ENCODE results near the gene TENM3.
A peak's percentile ranks its signal among the peaks of the same experiment; 100 is the strongest.
"Not testable (repeated sequence)": the region's sequence is repeated elsewhere in the genome, so short reads cannot be mapped to it uniquely, and the experiment has no call there.

The TENM3 gene

GRCh38 chr4:182242260-182242659 is 942 bp upstream of the TENM3 start:
- not testable (repeated sequence) for H3K4me3 ChIP-seq (ENCODE audit: low read depth in 1 of 2, low read length in 2 of 2); H3K27me3 ChIP-seq (ENCODE audit: control insufficient read depth in 1 of 2, insufficient read depth in 2 of 2, low read length in 2 of 2); H3K36me3 ChIP-seq (ENCODE audit: insufficient read depth, low read length); H3K9me3 ChIP-seq (ENCODE audit: low read length); H3K27ac ChIP-seq (ENCODE audit: low read depth, low read length); H3K9ac ChIP-seq (ENCODE audit: low read length); H3K4me1 ChIP-seq (ENCODE audit: insufficient read depth, low read length)

GRCh38 chr4:182242787-182243186 is 415 bp upstream of the TENM3 start:
- Histone ChIP-seq H3K27ac (ENCODE audit: low read depth, low read length) (no peak overlapping the region), H3K4me1 (ENCODE audit: insufficient read depth, low read length) (no peaks in the 10 kb centered on the region), H3K9ac (ENCODE audit: low read length) (no peak overlapping the region), H3K9me3 (ENCODE audit: low read length) (no peaks in the 10 kb centered on the region), H3K36me3 (ENCODE audit: insufficient read depth, low read length) (no peaks in the 10 kb centered on the region), H3K4me3 (ENCODE audit: low read depth in 1 of 2, low read length in 2 of 2) (no peak overlapping the region), H3K27me3 (ENCODE audit: control insufficient read depth in 1 of 2, insufficient read depth in 2 of 2, low read length in 2 of 2) (no peaks in the 10 kb centered on the region)

GRCh38 chr4:182245041-182245440 is 1.8 kb downstream of the TENM3 start:
- no peaks in the 10 kb centered on the region for H3K4me1 ChIP-seq (ENCODE audit: insufficient read depth, low read length)
- no peak overlapping the region for H3K4me3 ChIP-seq (ENCODE audit: low read depth in 1 of 2, low read length in 2 of 2)
- no peak overlapping the region for H3K9ac ChIP-seq (ENCODE audit: low read length)
- no peaks in the 10 kb centered on the region for H3K36me3 ChIP-seq (ENCODE audit: insufficient read depth, low read length)
- no peaks in the 10 kb centered on the region for H3K27me3 ChIP-seq (ENCODE audit: control insufficient read depth in 1 of 2, insufficient read depth in 2 of 2, low read length in 2 of 2)
- H3K9me3 ChIP-seq (ENCODE audit: low read length) = no peaks in the 10 kb centered on the region
- H3K27ac ChIP-seq (ENCODE audit: low read depth, low read length) = no peak overlapping the region

GRCh38 chr4:182245541-182246215 is 2.5 kb downstream of the TENM3 start:
- no peak overlapping the region for H3K27ac ChIP-seq (ENCODE audit: low read depth, low read length)
- no peak overlapping the region for H3K9ac ChIP-seq (ENCODE audit: low read length)
- H3K27me3 ChIP-seq (ENCODE audit: control insufficient read depth in 1 of 2, insufficient read depth in 2 of 2, low read length in 2 of 2) = no peaks in the 10 kb centered on the region
- no peaks in the 10 kb centered on the region for H3K36me3 ChIP-seq (ENCODE audit: insufficient read depth, low read length)
- peak overlapping the region in 1 of 2 donors; percentile 27 for H3K4me3 ChIP-seq (ENCODE audit: low read depth in 1 of 2, low read length in 2 of 2)
- no peaks in the 10 kb centered on the region for H3K9me3 ChIP-seq (ENCODE audit: low read length)
- H3K4me1 ChIP-seq (ENCODE audit: insufficient read depth, low read length) = no peaks in the 10 kb centered on the region

- H3K9me3 ChIP-seq (ENCODE audit: low read length) = no peaks in the 10 kb centered on the region
- H3K27ac ChIP-seq (ENCODE audit: low read depth, low read length) = no peak overlapping the region
- no peak overlapping the region for H3K9ac ChIP-seq (ENCODE audit: low read length)
- H3K4me3 ChIP-seq (ENCODE audit: low read depth in 1 of 2, low read length in 2 of 2) = peak overlapping the region in 1 of 2 donors; percentile 27
- no peaks in the 10 kb centered on the region for H3K27me3 ChIP-seq (ENCODE audit: control insufficient read depth in 1 of 2, insufficient read depth in 2 of 2, low read length in 2 of 2)
- H3K36me3 ChIP-seq (ENCODE audit: insufficient read depth, low read length) = no peaks in the 10 kb centered on the region
- H3K4me1 ChIP-seq (ENCODE audit: insufficient read depth, low read length) = no peaks in the 10 kb centered on the region
These were observed 3.4 kb downstream of the TENM3 start for GRCh38 chr4:182246401-182247205.

GRCh38 chr4:182248295-182248694 is 5.1 kb downstream of the TENM3 start:
- H3K27me3 ChIP-seq (ENCODE audit: control insufficient read depth in 1 of 2, insufficient read depth in 2 of 2, low read length in 2 of 2) = no peaks in the 10 kb centered on the region
- no peaks in the 10 kb centered on the region for H3K36me3 ChIP-seq (ENCODE audit: insufficient read depth, low read length)
- H3K27ac ChIP-seq (ENCODE audit: low read depth, low read length) = no peak overlapping the region
- H3K4me1 ChIP-seq (ENCODE audit: insufficient read depth, low read length) = no peaks in the 10 kb centered on the region
- no peak overlapping the region for H3K4me3 ChIP-seq (ENCODE audit: low read depth in 1 of 2, low read length in 2 of 2)
- no peaks in the 10 kb centered on the region for H3K9me3 ChIP-seq (ENCODE audit: low read length)
- H3K9ac ChIP-seq (ENCODE audit: low read length) = no peak overlapping the region

- Histone ChIP-seq H3K27me3 (ENCODE audit: control insufficient read depth in 1 of 2, insufficient read depth in 2 of 2, low read length in 2 of 2) (no peaks in the 10 kb centered on the region), H3K36me3 (ENCODE audit: insufficient read depth, low read length) (no peaks in the 10 kb centered on the region), H3K4me1 (ENCODE audit: insufficient read depth, low read length) (no peaks in the 10 kb centered on the region), H3K27ac (ENCODE audit: low read depth, low read length) (no peak overlapping the region), H3K4me3 (ENCODE audit: low read depth in 1 of 2, low read length in 2 of 2) (no peak overlapping the region), H3K9ac (ENCODE audit: low read length) (no peak overlapping the region), H3K9me3 (ENCODE audit: low read length) (no peaks in the 10 kb centered on the region)
These were observed 7.2 kb downstream of the TENM3 start for GRCh38 chr4:182250446-182250845.

- H3K27ac ChIP-seq (ENCODE audit: low read depth, low read length) = no peak overlapping the region
- H3K9ac ChIP-seq (ENCODE audit: low read length) = no peak overlapping the region
- no peak overlapping the region for H3K4me3 ChIP-seq (ENCODE audit: low read depth in 1 of 2, low read length in 2 of 2)
- no peaks in the 10 kb centered on the region for H3K4me1 ChIP-seq (ENCODE audit: insufficient read depth, low read length)
- no peaks in the 10 kb centered on the region for H3K36me3 ChIP-seq (ENCODE audit: insufficient read depth, low read length)
- H3K9me3 ChIP-seq (ENCODE audit: low read length) = no peaks in the 10 kb centered on the region
- H3K27me3 ChIP-seq (ENCODE audit: control insufficient read depth in 1 of 2, insufficient read depth in 2 of 2, low read length in 2 of 2) = no peaks in the 10 kb centered on the region
These were observed 7.9 kb downstream of the TENM3 start for GRCh38 chr4:182251116-182251515.

GRCh38 chr4:182252220-182252619 is 9.0 kb downstream of the TENM3 start:
- Histone ChIP-seq H3K36me3 (ENCODE audit: insufficient read depth, low read length) (no peaks in the 10 kb centered on the region), H3K27me3 (ENCODE audit: control insufficient read depth in 1 of 2, insufficient read depth in 2 of 2, low read length in 2 of 2) (no peaks in the 10 kb centered on the region), H3K9me3 (ENCODE audit: low read length) (no peaks in the 10 kb centered on the region), H3K4me3 (ENCODE audit: low read depth in 1 of 2, low read length in 2 of 2) (no peak overlapping the region), H3K9ac (ENCODE audit: low read length) (no peak overlapping the region), H3K27ac (ENCODE audit: low read depth, low read length) (no peak overlapping the region), H3K4me1 (ENCODE audit: insufficient read depth, low read length) (no peaks in the 10 kb centered on the region)

- Histone ChIP-seq H3K9me3 (ENCODE audit: low read length) (no peaks in the 10 kb centered on the region), H3K4me1 (ENCODE audit: insufficient read depth, low read length) (no peaks in the 10 kb centered on the region), H3K27ac (ENCODE audit: low read depth, low read length) (no peak overlapping the region), H3K27me3 (ENCODE audit: control insufficient read depth in 1 of 2, insufficient read depth in 2 of 2, low read length in 2 of 2) (no peaks in the 10 kb centered on the region), H3K4me3 (ENCODE audit: low read depth in 1 of 2, low read length in 2 of 2) (no peak overlapping the region), H3K9ac (ENCODE audit: low read length) (no peak overlapping the region), H3K36me3 (ENCODE audit: insufficient read depth, low read length) (no peaks in the 10 kb centered on the region)
These were observed 11.0 kb downstream of the TENM3 start for GRCh38 chr4:182254026-182254780.

GRCh38 chr4:182255441-182256190 is 12.4 kb downstream of the TENM3 start:
- Histone ChIP-seq H3K9ac (ENCODE audit: low read length) (no peak overlapping the region), H3K9me3 (ENCODE audit: low read length) (no peaks in the 10 kb centered on the region), H3K4me1 (ENCODE audit: insufficient read depth, low read length) (no peaks in the 10 kb centered on the region), H3K27me3 (ENCODE audit: control insufficient read depth in 1 of 2, insufficient read depth in 2 of 2, low read length in 2 of 2) (no peaks in the 10 kb centered on the region), H3K4me3 (ENCODE audit: low read depth in 1 of 2, low read length in 2 of 2) (no peak overlapping the region), H3K27ac (ENCODE audit: low read depth, low read length) (no peak overlapping the region), H3K36me3 (ENCODE audit: insufficient read depth, low read length) (no peaks in the 10 kb centered on the region)
